Sigmoid colon (tissue), 7 donors: ENCODE results near the gene RNF207. TPM values are rescaled to one million over a fixed set of nuclear protein-coding genes. Genes with fewer than 3 reads are reported as not detected.
A peak's percentile ranks its signal among the peaks of the same experiment; 100 is the strongest.

Experiments used
- DNase-seq: peaks from one replicate; pipeline ENCODE4 v3.0.0-alpha.2; 2019
- H3K27ac ChIP-seq, 4 donors: fragments of 200-600 bp; sonication (generic); one replicate each; pipeline ENCODE4 v1.5.1; 2016 to 2019; ENCODE audit warnings: mild to moderate bottlenecking in 1 of 4
- H3K27me3 ChIP-seq, 3 donors: fragments of 200-600 bp; sonication (generic); one replicate each; pipeline ENCODE4 v1.5.1; 2019; ENCODE audit warnings: mild to moderate bottlenecking in 1 of 3
- H3K36me3 ChIP-seq, 4 donors: fragments of 200-600 bp; sonication (generic); one replicate each; pipeline ENCODE4 v1.5.1; 2016 to 2019
- H3K4me1 ChIP-seq, 4 donors: fragments of 200-600 bp; sonication (generic); one replicate each; pipeline ENCODE4 v1.5.1; 2017 to 2019
- H3K4me3 ChIP-seq, 4 donors: fragments of 200-600 bp; sonication (generic); one replicate each; pipeline ENCODE4 v1.5.1; 2017 to 2019; ENCODE audit warnings: mild to moderate bottlenecking in 2 of 4, moderate library complexity in 1 of 4
- H3K9me3 ChIP-seq, 4 donors: fragments of 200-600 bp in 3 of 4; sonication (generic) in 3 of 4; one replicate each; pipeline versions ENCODE4 v1.5.1 to v1.6.1; 2013 to 2019
- CTCF ChIP-seq, 4 experiments: fragments of 450-650 bp in 3 of 4; fragments of 200-600 bp in 1 of 4; IDR thresholded peaks; one replicate each; pipeline ENCODE4 v1.5.1; 2016 to 2019; ENCODE audit warnings: antibody characterized with exemption in 4 of 4, mild to moderate bottlenecking in 3 of 4, moderate library complexity in 2 of 4
- EP300 ChIP-seq, 4 donors: sonication (generic); formaldehyde crosslinking; IDR thresholded peaks; one replicate each; pipeline ENCODE4 v1.6.1; 2017; ENCODE audit warnings: antibody characterized with exemption in 4 of 4
- POLR2A ChIP-seq, 2 donors: fragments of 450-650 bp; IDR thresholded peaks; one replicate each; pipeline ENCODE4 v1.6.1; 2016; ENCODE audit warnings: antibody characterized with exemption in 2 of 2, mild to moderate bottlenecking in 2 of 2, moderate library complexity in 2 of 2
- POLR2AphosphoS5 ChIP-seq, 4 donors: sonication (generic); formaldehyde crosslinking; IDR thresholded peaks; one replicate each; pipeline ENCODE4 v1.6.1; 2017; ENCODE audit warnings: antibody characterized with exemption in 4 of 4
- WGBS, 2 donors: extraction: QIAGEN DNeasy Blood & Tissue Kit; methylation state at CpG; one replicate each; pipeline ENCODE4 v1.1.7; 2013; 5-methylcytosine and 5-hydroxymethylcytosine counted together
- intact Hi-C: fragments of 100-400 bp; cut with DNase I; formaldehyde crosslinking; loops from one replicate; pipeline ENCODE4 v1.15.1; 2023
- polyA plus RNA-seq, 3 donors: library from polyadenylated mRNA; stranded (reverse); fragments of 200-250 nt; gene quantifications; one replicate each; pipeline ENCODE4 v1.2.3, GENCODE V29; 2013
- total RNA-seq, 4 donors: library from RNA; depleted of rRNA; stranded (reverse); fragments of >200 nt; gene quantifications; one replicate each; pipeline ENCODE4 v1.1.0, GENCODE V29; 2016
- donor health status: healthy with polysubstance abuse.
- donor health status: Bipolar disorder and iron deficiency.
- donor health status: healthy.

Gene RNF207
- total and polyA plus RNA-seq, 7 donors = 5.3 to 24.3 (median 13.3) TPM

GRCh38 chr1:6260433-6260934, 54.6 kb downstream of the RNF207 start:
- peak overlapping the region; percentile 57 to 62 (median 60) for H3K4me3 ChIP-seq
- intact Hi-C loops = no loop called here
- peaks cover 0 to 28% (median 5%) of the 10 kb centered on the region in 3 donors for H3K27me3 ChIP-seq
- no peaks in the 10 kb centered on the region for H3K36me3 ChIP-seq
- TF ChIP-seq POLR2AphosphoS5 (IDR thresholded peaks at IDR 0.05) (no peak), CTCF (IDR thresholded peaks at IDR 0.05) (no peak), EP300 (IDR thresholded peaks at IDR 0.05) (no peak), POLR2A (IDR thresholded peaks at IDR 0.05) (no peak)
- peaks cover 0 to 27% (median 23%) of the 10 kb centered on the region in 4 donors for H3K4me1 ChIP-seq
- WGBS, 2 donors = 1% methylated on average over 61 of the region's 61 CpGs
- no peaks in the 10 kb centered on the region for H3K9me3 ChIP-seq
- H3K27ac ChIP-seq = peak overlapping the region; percentile 71 to 76 (median 72)
- peak; percentile 77 for DNase-seq

DNA sequence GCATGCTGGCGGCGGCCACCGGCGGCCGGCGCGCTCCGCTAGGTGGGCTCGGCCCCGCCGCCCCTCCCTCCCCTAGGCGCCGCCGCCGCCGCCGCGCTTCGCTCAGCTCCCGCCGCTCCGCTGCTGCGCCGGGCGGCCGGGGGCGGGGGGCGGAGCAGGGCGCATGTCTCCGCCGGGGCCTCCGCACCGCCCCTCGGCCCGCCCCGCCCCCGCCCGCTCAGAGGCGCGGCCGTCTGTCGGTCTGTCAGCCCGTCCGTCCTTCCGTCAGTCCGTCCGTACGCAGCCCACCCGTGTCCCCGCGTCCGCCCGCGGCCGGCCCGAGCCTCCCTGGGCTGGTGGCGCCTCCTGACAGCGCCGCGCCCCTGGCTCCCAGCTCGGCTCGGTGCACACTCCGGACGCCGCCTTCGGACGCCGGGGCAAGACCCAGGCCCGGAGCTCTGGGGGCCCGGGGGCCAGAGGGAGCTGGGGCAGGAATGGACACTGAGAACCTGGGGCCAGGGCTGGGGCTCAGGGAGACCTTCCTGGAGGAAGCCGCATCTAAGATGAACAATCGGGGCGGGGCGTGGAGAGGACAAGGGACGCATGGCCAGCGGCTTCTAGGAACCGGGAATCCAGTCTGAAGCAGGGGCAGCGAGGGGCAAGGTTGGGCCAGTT, 55.2 kb downstream of the RNF207 start, which contains the start of gene GPR153:
Gene GPR153, minus strand, starts transcription at position 138 of the 654 bp plus-strand sequence. CDS start 6,193 bp downstream, outside the sequence.
- peak within 1 kb of the TSS; percentile 71 to 76 (median 73) for H3K27ac ChIP-seq
- H3K4me1 ChIP-seq = peaks cover 0 to 27% (median 23%) of the 10 kb centered on the region in 4 donors

DNA sequence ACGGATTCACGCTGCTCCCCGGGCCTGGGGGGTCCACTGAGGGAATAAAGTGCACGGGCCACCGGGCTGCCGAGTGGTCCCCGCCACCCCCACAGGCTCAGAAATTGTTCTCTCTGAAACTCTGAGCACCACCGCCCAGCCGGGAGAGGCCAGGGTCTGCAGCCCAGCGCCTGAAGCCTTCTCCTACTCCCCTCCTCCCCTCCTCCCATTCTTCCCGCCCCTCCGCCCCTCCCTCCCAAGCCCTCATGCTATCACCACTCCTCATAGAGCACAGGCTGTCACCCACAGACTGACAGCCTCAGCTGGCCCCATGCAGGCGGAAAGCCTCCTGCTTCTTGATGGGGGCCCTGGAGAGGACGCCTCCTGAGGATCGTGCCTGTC, 55.7 kb downstream of the RNF207 start:
- peak overlapping the region; percentile 68 to 74 (median 69) for H3K27ac ChIP-seq
- no peaks in the 10 kb centered on the region for H3K36me3 ChIP-seq
- no peak for DNase-seq
- intact Hi-C loops = no loop called here
- peak overlapping the region in 3 of 4 donors; percentile 57 to 62 (median 61) for H3K4me3 ChIP-seq
- 22 to 28% methylated on average over 15 of the region's 15 CpGs for WGBS, 2 donors
- H3K4me1 ChIP-seq = peaks cover 0 to 27% (median 23%) of the 10 kb centered on the region in 4 donors
- no peaks in the 10 kb centered on the region for H3K9me3 ChIP-seq
- peaks cover 0 to 28% (median 5%) of the 10 kb centered on the region in 3 donors for H3K27me3 ChIP-seq
- TF ChIP-seq POLR2A (IDR thresholded peaks at IDR 0.05) (no peak), CTCF (IDR thresholded peaks at IDR 0.05) (no peak), EP300 (IDR thresholded peaks at IDR 0.05) (no peak), POLR2AphosphoS5 (IDR thresholded peaks at IDR 0.05) (no peak)

More for the DNA sequence above, 55.2 kb downstream of the RNF207 start, which contains the start of gene GPR153:
- TF ChIP-seq POLR2A (IDR thresholded peaks at IDR 0.05) (no peak), EP300 (IDR thresholded peaks at IDR 0.05) (no peak), CTCF (IDR thresholded peaks at IDR 0.05) (no peak), POLR2AphosphoS5 (IDR thresholded peaks at IDR 0.05) (peak in 1 of 4 donors; percentile 5)
- Histone ChIP-seq H3K27me3 (peaks cover 0 to 28% (median 5%) of the 10 kb centered on the region in 3 donors), H3K4me3 (peak within 1 kb of the TSS; percentile 57 to 62 (median 60)), H3K9me3 (no peaks in the 10 kb centered on the region), H3K36me3 (no peaks in the 10 kb centered on the region)
- 1 to 2% methylated on average over 78 of the region's 78 CpGs for WGBS, 2 donors
- intact Hi-C loops = no loop called here
- DNase-seq = peak; percentile 79

GRCh38 chr1:6262555-6263420, 56.9 kb downstream of the RNF207 start:
- Histone ChIP-seq H3K4me1 (peaks cover 0 to 27% (median 23%) of the 10 kb centered on the region in 4 donors), H3K27me3 (peaks cover 0 to 28% (median 5%) of the 10 kb centered on the region in 3 donors), H3K9me3 (no peaks in the 10 kb centered on the region), H3K36me3 (no peaks in the 10 kb centered on the region), H3K27ac (peak overlapping the region; percentile 17 to 50 (median 44)), H3K4me3 (no peak overlapping the region)
- DNase-seq = peak; percentile 88
- intact Hi-C loops = no loop called here
- 77 to 84% methylated on average over 25 of the region's 25 CpGs for WGBS, 2 donors
- TF ChIP-seq POLR2AphosphoS5 (IDR thresholded peaks at IDR 0.05) (peak in 1 of 4 donors; percentile 20), EP300 (IDR thresholded peaks at IDR 0.05) (no peak)
